Limb (tissue), 2 donors: ENCODE measurements around the gene CAD.

Source experiments
- DNase-seq, 2 donors: peaks; one replicate each; pipeline ENCODE4 v3.0.0-alpha.2; 2016; ENCODE audit errors: extremely low spot score in 2 of 2

Gene CAD

GRCh38 chr2:27223416-27223815, 6.2 kb downstream of the CAD start:
- no peak for DNase-seq

- DNase-seq: no peak
These were observed 8.4 kb downstream of the CAD start for GRCh38 chr2:27225526-27225925.

- DNase-seq: no peak
These were observed 10.3 kb downstream of the CAD start for GRCh38 chr2:27227501-27227900.

- DNase-seq: no peak
These were observed 14.8 kb downstream of the CAD start for GRCh38 chr2:27231921-27232320.

- DNase-seq: no peak
These were observed 16.2 kb downstream of the CAD start for GRCh38 chr2:27233341-27233740.

- DNase-seq: no peak
These were observed 19.0 kb downstream of the CAD start for GRCh38 chr2:27236136-27236535.

GRCh38 chr2:27236626-27237025, 19.5 kb downstream of the CAD start:
- DNase-seq: no peak

GRCh38 chr2:27237341-27237945, 20.3 kb downstream of the CAD start:
- no peak for DNase-seq

- no peak for DNase-seq
These were observed 21.8 kb downstream of the CAD start for GRCh38 chr2:27238976-27239375.

GRCh38 chr2:27240406-27240805, 23.2 kb downstream of the CAD start:
- DNase-seq: no peak

GRCh38 chr2:27241761-27242613, 24.8 kb downstream of the CAD start:
- no peak for DNase-seq

- no peak for DNase-seq
These were observed 25.4 kb downstream of the CAD start for GRCh38 chr2:27242614-27242951.

GRCh38 chr2:27243391-27244130, 26.4 kb downstream of the CAD start:
- no peak for DNase-seq

- no peak for DNase-seq
These were observed 27.9 kb downstream of the CAD start for GRCh38 chr2:27245116-27245515.

- no peak for DNase-seq
These were observed 28.5 kb downstream of the CAD start for GRCh38 chr2:27245626-27246025.

GRCh38 chr2:27247893-27248292, 30.7 kb downstream of the CAD start:
- no peak for DNase-seq

- no peak for DNase-seq
These were observed 32.2 kb downstream of the CAD start for GRCh38 chr2:27249159-27249890.

- peak in 1 of 2 donors; percentile 58 for DNase-seq
These were observed 32.9 kb downstream of the CAD start for GRCh38 chr2:27249891-27250651.

GRCh38 chr2:27250652-27251379, 33.6 kb downstream of the CAD start:
- DNase-seq: no peak

- no peak for DNase-seq
These were observed 34.6 kb downstream of the CAD start for GRCh38 chr2:27251766-27252165.
